Measurements from ENCODE around the gene PAX9.

- TF ChIP-seq CTCF (conservative IDR thresholded peaks at IDR 0.05 in 1 of 2, IDR thresholded peaks at IDR 0.05 in 1 of 2; ENCODE audit: low read depth in 1 of 2, low read length in 2 of 2) = no peak
- TF ChIP-seq EZH2 (IDR thresholded peaks at IDR 0.05; ENCODE audit: low read length, missing control alignments) = no peak
Measured at GRCh38 chr14:36667679-36668078, 6.0 kb downstream of the PAX9 start.
